PC-3 (cell line): ENCODE results near the gene TRIM42. TPM values are rescaled to one million over a fixed set of nuclear protein-coding genes. Genes with fewer than 3 reads are reported as not detected.

Source experiments
- ATAC-seq: fragments of 200-7000 bp; cut with Tn5 transposase; 2 replicates; pipeline ENCODE4 v1.9.1; 2020; ENCODE audit warnings: mild to moderate bottlenecking, moderate library complexity
- BruUV-seq: library from RNA; stranded (reverse); fragments of 400-500 nt; replicated peaks from 2 replicates; lab custom pipeline; 2021; lab: Mats Ljungman, UMichigan
- CTCF ChIA-PET: fragments of 300-600 bp; sonication (Branson Sonifier 250); formaldehyde crosslinking; loops from one replicate; lab custom pipeline; 2022; ENCODE audit warnings: antibody characterized with exemption; lab: Charles Lee
- POLR2A ChIA-PET: fragments of 300-600 bp; sonication (Branson Sonifier 250); formaldehyde crosslinking; loops from one replicate; lab custom pipeline; 2022; ENCODE audit warnings: antibody characterized with exemption; ENCODE audit not compliant: unreplicated experiment; lab: Charles Lee
- DNase-seq: peaks from one replicate; pipeline ENCODE4 v3.0.0-alpha.2; 2015
- H2AFZ ChIP-seq: fragments of 300-600 bp; sonication (generic); 2 replicates; pipeline ENCODE4 v1.6.0; 2016; ENCODE audit warnings: antibody characterized with exemption, low read length
- H3F3A ChIP-seq: fragments of 300-600 bp; sonication (generic); one replicate; pipeline ENCODE4 v1.6.0; 2017; ENCODE audit warnings: antibody characterized with exemption, low read length, control low read depth, mild to moderate bottlenecking; ENCODE audit not compliant: unreplicated experiment
- H3K27ac ChIP-seq: fragments of 300-600 bp; sonication (generic); 2 replicates; pipeline ENCODE4 v1.5.1; 2016; ENCODE audit warnings: mild to moderate bottlenecking, low read length
- H3K27me3 ChIP-seq: fragments of 300-600 bp; sonication (generic); 2 replicates; pipeline ENCODE4 v1.6.1; 2016; ENCODE audit warnings: low read length, mixed read lengths
- H3K36me3 ChIP-seq: fragments of 300-600 bp; sonication (generic); 2 replicates; pipeline ENCODE4 v1.6.1; 2016; ENCODE audit warnings: low read depth, mixed run types, low read length, mixed read lengths
- H3K4me1 ChIP-seq: fragments of 300-600 bp; sonication (generic); 2 replicates; pipeline ENCODE4 v1.5.1; 2016; ENCODE audit warnings: low read length; ENCODE audit not compliant: insufficient read depth
- H3K4me2 ChIP-seq: fragments of 300-600 bp; sonication (generic); 2 replicates; pipeline ENCODE4 v1.6.0; 2016; ENCODE audit warnings: low read length
- H3K4me3 ChIP-seq: fragments of 300-600 bp; sonication (generic); 2 replicates; pipeline ENCODE4 v1.5.1; 2016; ENCODE audit warnings: mild to moderate bottlenecking, low read length, mixed read lengths
- H3K79me2 ChIP-seq: fragments of 300-600 bp; sonication (generic); 2 replicates; pipeline ENCODE4 v1.6.1; 2017; ENCODE audit warnings: low read length, mixed read lengths
- H3K9ac ChIP-seq: fragments of 300-600 bp; sonication (generic); 2 replicates; pipeline ENCODE4 v1.6.0; 2016; ENCODE audit warnings: mild to moderate bottlenecking, low read length
- H3K9me2 ChIP-seq: fragments of 300-600 bp; sonication (generic); replicated peaks from 2 replicates; pipeline ENCODE4 v1.6.1; 2016; ENCODE audit warnings: mixed run types, low read length, mixed read lengths
- H3K9me3 ChIP-seq: fragments of 300-600 bp; sonication (generic); 2 replicates; pipeline ENCODE4 v1.6.1; 2016; ENCODE audit warnings: low read length, mixed read lengths
- H4K20me1 ChIP-seq: fragments of 300-600 bp; sonication (generic); 2 replicates; pipeline ENCODE4 v1.6.1; 2016; ENCODE audit warnings: low read length, mixed read lengths
- EZH2 ChIP-seq: fragments of 300-600 bp; sonication (generic); IDR thresholded peaks from one replicate; pipeline ENCODE4 v1.6.1; 2017; ENCODE audit warnings: antibody characterized with exemption, mild to moderate bottlenecking, low read length; ENCODE audit not compliant: unreplicated experiment
- EZH2phosphoT487 ChIP-seq: fragments of 300-600 bp; sonication (generic); IDR thresholded peaks from 2 replicates; pipeline ENCODE4 v1.6.1; 2018; ENCODE audit warnings: mild to moderate bottlenecking, antibody characterized with exemption, low read length, borderline replicate concordance
- intact Hi-C: fragments of 100-400 bp; cut with micrococcal nuclease; formaldehyde crosslinking; loops from 2 replicates; pipeline ENCODE4 v1.9.0; 2023
- total RNA-seq: library from RNA; depleted of rRNA; stranded (reverse); fragments of >200 nt; gene quantifications from 2 replicates; pipeline ENCODE4 v1.2.3, GENCODE V29; 2014
- TF ChIP-seq, protein P1 (sequence below): fragments of 300-600 bp; sonication (generic); conservative IDR thresholded peaks from 2 replicates; pipeline ENCODE4 v1.5.1; 2017; ENCODE audit warnings: antibody characterized with exemption, low read depth, mild to moderate bottlenecking, low read length

The TRIM42 gene
- total RNA-seq, 1 experiment from 2014 or later: not detected

DNA sequence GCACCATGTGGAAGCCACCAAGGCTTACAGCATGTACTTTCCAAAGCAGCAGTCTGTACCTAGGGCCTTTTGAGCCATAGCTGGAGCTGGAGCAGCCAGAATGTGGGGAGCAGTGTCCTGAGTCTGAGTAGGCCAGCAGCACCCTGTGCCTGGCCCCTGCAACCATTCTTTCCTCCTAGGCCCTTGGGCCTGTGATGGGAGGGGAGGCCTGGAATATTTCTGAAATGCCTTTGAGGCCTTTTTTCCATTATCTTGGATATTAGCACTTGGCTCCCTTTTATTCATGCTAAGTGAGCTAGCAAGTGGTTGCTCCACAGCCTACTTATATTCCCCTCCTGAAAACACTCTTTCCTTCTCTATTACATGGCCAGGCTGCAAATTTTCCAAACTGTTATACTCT is 28.1 kb downstream of the TRIM42 start:
- H2AFZ ChIP-seq: no peak overlapping the region
- DNase-seq: no peak
- POLR2A ChIA-PET: no interaction called here

DNA sequence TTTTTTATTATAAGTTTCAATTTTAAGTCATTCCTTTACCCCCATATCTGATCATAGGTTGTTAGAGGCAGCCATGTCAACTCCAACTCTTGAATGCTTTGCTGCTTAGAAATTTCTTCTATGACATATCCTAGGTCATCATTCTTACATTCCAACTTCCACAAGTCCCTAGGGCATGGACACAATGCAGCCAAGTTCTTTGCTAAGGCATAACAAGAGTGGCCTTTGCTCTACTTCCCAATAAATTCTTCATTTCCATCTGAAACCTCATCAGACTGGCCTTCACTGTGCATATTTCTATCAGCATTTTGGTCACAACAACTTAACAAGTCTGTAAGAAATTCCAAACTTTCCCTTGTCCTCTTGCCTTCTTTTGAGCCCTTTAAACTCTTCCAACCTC is 28.5 kb downstream of the TRIM42 start:
- H3K4me3 ChIP-seq: no peak overlapping the region
- no peak for DNase-seq
- ATAC-seq: no peak
- no peaks in the 10 kb centered on the region for H3K27me3 ChIP-seq
- no peaks in the 10 kb centered on the region for H3K79me2 ChIP-seq
- TF ChIP-seq, protein P1, sequence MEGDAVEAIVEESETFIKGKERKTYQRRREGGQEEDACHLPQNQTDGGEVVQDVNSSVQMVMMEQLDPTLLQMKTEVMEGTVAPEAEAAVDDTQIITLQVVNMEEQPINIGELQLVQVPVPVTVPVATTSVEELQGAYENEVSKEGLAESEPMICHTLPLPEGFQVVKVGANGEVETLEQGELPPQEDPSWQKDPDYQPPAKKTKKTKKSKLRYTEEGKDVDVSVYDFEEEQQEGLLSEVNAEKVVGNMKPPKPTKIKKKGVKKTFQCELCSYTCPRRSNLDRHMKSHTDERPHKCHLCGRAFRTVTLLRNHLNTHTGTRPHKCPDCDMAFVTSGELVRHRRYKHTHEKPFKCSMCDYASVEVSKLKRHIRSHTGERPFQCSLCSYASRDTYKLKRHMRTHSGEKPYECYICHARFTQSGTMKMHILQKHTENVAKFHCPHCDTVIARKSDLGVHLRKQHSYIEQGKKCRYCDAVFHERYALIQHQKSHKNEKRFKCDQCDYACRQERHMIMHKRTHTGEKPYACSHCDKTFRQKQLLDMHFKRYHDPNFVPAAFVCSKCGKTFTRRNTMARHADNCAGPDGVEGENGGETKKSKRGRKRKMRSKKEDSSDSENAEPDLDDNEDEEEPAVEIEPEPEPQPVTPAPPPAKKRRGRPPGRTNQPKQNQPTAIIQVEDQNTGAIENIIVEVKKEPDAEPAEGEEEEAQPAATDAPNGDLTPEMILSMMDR: no peak
- no peak for TF ChIP-seq EZH2
- no peak for TF ChIP-seq EZH2phosphoT487
- no peaks in the 10 kb centered on the region for H3K9me3 ChIP-seq
- H3K9me2 ChIP-seq: no peaks in the 10 kb centered on the region
- H3K9ac ChIP-seq: no peak overlapping the region
- CTCF ChIA-PET: no interaction called here
- no TSS peak for BruUV-seq
- POLR2A ChIA-PET: no interaction called here
- no peaks in the 10 kb centered on the region for H3F3A ChIP-seq
- intact Hi-C loops: no loop called here
- H3K36me3 ChIP-seq: no peaks in the 10 kb centered on the region
- no peak overlapping the region for H3K27ac ChIP-seq
- H3K4me2 ChIP-seq: no peak overlapping the region
- no peaks in the 10 kb centered on the region for H3K4me1 ChIP-seq
- H4K20me1 ChIP-seq: no peaks in the 10 kb centered on the region
- no peak overlapping the region for H2AFZ ChIP-seq

More for the DNA sequence above, 28.1 kb downstream of the TRIM42 start:
- intact Hi-C loops: no loop called here
- Histone ChIP-seq H3K27me3 (no peaks in the 10 kb centered on the region), H4K20me1 (no peaks in the 10 kb centered on the region), H3K79me2 (no peaks in the 10 kb centered on the region), H3K9me3 (no peaks in the 10 kb centered on the region), H3K4me3 (no peak overlapping the region), H3F3A (no peaks in the 10 kb centered on the region), H3K27ac (no peak overlapping the region), H3K36me3 (no peaks in the 10 kb centered on the region), H3K4me2 (no peak overlapping the region), H3K9ac (no peak overlapping the region), H3K9me2 (no peaks in the 10 kb centered on the region), H3K4me1 (no peaks in the 10 kb centered on the region)
- CTCF ChIA-PET: no interaction called here
- BruUV-seq: no TSS peak
- TF ChIP-seq, protein P1: no peak
- TF ChIP-seq EZH2phosphoT487 (no peak), EZH2 (no peak)
- no peak for ATAC-seq

DNA sequence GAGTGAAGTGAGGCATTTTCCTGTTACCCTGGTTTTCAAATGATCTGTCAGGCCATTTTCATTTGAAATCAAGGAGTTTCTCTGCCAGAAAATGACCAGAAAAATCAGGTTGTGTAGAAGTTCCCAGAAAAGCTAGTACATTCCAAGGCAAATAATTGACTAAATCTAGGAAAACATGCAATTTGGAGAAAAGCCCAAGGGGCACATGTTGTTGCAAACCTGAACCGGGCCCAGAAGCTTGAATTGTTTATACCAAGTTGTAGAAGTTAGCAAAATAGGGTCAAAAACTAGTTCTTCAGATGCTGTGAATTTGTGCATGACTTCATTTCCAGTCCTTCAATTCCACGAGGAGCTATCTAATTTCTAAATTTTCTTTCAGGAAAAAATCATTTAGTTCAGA is 31.0 kb downstream of the TRIM42 start:
- ChIA-PET CTCF (no interaction called here), POLR2A (no interaction called here)
- H3K9me3 ChIP-seq: no peaks in the 10 kb centered on the region
- H3K27me3 ChIP-seq: no peaks in the 10 kb centered on the region
- no peak overlapping the region for H3K9ac ChIP-seq
- H4K20me1 ChIP-seq: no peaks in the 10 kb centered on the region
- H3K79me2 ChIP-seq: no peaks in the 10 kb centered on the region
- no peaks in the 10 kb centered on the region for H3K9me2 ChIP-seq
- intact Hi-C loops: no loop called here
- H3K36me3 ChIP-seq: no peaks in the 10 kb centered on the region
- BruUV-seq: no TSS peak
- no peak for ATAC-seq
- H2AFZ ChIP-seq: no peak overlapping the region
- no peak overlapping the region for H3K27ac ChIP-seq
- DNase-seq: no peak
- no peak overlapping the region for H3K4me2 ChIP-seq
- H3F3A ChIP-seq: no peaks in the 10 kb centered on the region
- no peak overlapping the region for H3K4me3 ChIP-seq
- H3K4me1 ChIP-seq: no peaks in the 10 kb centered on the region
- TF ChIP-seq EZH2: no peak
- TF ChIP-seq, protein P1: no peak
- TF ChIP-seq EZH2phosphoT487: no peak
